Stimulated activated CD4-positive, alpha-beta T cell treated with anti-CD3 and anti-CD28 coated beads, Interleukin-12 subunit alpha, Interleukin-12 subunit beta, amount 100 ng/mL, for 48 hours (primary cell): ENCODE data around the gene ADGRA3.
"Not testable (repeated sequence)": the region's sequence is repeated elsewhere in the genome, so short reads cannot be mapped to it uniquely, and the experiment has no call there.

Source experiments
- DNase-seq, 3 donors: peaks; one replicate each; pipeline ENCODE4 v3.0.0-alpha.2; 2020; ENCODE audit warnings: low read depth in 2 of 3, low spot score in 1 of 3

The ADGRA3 gene

DNA sequence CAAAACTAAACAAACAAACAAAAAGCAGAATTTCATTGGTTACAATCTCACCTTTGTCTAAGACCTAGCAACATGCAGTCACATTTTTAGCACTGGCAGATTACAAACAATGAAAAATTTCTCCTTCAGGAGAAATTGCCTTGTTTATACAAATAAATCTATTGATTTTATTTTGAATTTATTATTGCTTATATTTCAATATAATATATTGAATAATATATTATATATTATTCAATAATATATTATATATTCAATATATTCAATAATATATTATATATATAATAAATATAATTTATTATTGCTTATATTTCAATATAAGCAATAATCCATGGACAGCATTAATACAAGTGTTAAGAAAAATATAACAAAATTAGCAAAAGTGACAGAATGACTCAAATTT, 131.7 kb downstream of the ADGRA3 start:
- no peak for DNase-seq

DNA sequence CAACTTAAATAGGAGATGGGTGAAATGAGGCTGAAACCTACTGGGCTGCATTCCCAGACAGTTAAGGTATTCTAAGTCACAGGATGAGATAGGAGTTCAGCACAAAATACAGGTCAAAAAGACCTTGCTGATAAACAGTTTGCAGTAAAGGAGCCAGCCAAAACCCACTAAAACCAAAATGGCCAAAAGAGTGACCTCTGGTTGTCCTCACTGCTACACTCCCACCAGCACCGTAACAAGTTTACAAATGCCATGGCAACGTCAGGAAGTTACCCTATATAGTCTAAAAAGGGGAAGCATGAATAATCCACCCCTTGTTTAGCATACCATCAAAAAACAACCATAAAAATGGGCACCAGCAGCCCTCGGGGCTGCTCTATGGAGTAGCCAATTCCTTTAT, 133.7 kb downstream of the ADGRA3 start:
- not testable (repeated sequence) for DNase-seq

DNA sequence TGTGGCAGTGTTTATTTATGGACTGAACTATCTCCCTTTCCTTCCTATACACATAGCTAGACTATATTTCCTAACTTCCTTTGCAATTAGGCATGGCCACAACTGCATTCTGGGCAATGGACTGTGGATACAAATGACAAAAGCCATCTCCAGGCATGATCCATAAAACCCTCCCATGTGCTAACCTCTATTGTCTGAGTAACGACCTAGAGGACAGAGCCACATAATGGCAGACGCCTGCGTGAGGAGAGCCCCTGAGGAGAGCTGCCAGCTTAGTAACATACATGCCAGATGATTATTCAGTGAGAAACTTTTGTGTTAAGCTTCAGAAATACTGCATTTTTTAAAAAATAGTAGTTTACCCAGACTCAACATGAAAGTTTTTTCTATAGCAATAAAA, 142.9 kb downstream of the ADGRA3 start:
- DNase-seq: no peak

DNA sequence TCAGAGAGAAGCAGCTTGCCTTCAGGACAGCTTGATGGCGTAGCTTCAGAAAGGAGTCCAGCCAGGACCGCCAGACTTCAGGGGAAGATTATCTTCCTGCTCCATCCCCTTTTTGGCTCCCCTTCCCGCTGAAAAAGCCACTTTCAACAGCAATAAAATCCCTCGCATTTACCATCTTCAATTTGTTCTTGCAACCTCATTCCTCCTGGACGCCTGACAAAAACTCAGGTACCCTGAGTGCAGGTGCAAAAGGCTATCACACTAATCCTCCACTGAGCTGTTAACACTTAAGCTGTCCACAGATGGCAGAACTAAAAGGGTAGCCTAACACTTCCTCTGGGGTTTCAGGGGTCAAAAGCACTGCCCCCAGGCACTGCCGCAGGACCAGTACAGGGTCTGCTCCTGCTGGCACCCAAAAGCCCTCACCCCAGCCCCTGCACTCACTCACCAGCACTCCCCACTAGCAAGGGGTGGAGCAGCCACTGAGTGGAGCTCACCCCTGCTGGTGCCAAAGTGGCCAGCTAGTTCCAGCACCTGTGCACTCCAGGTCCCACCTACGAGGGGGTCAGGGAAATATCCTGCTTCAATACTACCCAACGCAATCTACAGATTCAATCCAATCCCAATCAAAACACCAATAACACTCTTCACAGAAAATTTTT, 145.8 kb downstream of the ADGRA3 start:
- DNase-seq: no peak

DNA sequence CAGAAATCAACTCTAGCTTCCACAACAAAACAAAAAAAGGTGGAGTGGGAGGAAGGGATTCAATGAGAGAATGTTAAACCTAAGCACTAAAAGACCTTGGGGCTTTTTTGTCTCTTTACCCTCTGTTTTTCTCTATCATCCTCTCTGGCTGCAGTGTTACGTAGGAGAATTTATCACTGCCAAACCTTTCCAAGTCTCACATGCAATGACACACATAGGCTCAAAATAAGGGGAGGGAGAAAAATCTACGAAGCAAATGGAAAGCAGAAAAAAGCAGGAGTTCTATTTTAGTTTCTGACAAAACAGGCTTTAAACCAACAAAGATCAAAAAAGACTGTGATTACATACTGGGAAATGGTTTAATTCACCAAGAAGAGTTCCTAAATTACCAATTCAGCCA, 152.1 kb downstream of the ADGRA3 start:
- DNase-seq: no peak

DNA sequence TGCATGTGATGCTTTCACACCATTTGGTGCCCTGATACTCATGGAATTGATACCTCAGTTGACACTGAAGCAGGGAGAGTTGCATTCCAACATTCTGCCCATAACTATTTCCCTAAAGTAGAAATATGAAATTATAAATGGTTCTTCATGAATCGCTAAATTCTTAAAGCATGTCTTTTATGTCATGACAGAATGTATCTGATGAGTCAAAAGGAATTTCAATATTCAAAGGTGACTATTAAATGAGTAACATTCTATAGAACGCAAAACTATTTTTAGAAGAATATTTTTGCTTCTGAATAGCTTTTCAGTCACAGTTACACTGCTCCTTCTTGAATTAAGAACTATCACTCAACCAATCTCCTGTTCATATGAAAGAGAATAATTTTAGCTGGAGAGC, 152.8 kb downstream of the ADGRA3 start:
- DNase-seq: no peak

DNA sequence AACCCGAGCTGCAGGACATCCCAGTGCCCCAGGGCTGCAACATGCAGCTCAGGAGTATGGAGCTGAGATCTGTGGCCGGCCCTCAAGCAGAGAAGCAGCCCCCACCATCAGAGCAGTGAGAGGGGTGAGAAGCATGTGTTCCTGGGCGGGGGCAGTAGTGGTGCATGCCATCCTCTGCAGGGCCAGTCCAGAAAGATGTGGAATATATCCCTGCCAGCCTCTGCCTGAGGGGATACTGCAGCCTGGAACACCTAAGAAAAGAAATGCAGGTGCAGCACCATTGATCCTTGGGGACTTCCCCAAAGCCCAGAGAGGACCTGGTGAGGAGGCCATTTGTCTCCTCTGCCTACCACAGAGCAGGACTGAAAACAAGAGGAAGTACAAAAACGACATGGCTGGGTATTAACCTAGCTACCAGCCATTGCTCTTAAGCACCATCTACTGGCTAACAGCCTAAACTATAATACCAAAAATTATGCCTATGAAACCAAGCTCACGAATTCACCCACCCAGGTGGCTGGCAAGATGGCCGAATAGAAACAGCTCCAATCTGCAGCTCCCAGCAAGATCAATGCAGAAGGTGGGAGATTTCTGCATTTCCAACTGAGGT, 158.8 kb downstream of the ADGRA3 start:
- DNase-seq: no peak

DNA sequence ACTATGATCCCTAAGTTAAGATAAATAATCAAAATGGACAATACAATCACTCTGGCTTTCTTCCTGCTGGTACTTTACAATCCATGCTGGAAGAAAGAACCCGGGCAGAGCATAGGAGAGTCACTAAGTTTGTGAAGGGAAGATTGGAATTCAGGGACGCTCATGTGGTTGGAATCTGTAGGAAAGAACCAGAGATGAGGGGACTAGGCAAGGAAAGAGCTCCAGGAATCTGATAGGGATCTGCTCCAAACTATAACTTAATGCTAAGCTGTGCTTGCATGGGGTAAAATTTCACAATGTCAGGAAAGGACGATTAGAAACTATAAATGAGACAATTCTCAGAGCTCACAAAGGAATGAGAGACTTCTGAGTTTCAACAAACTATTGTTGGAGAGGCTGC, 167.5 kb downstream of the ADGRA3 start:
- DNase-seq: no peak

DNA sequence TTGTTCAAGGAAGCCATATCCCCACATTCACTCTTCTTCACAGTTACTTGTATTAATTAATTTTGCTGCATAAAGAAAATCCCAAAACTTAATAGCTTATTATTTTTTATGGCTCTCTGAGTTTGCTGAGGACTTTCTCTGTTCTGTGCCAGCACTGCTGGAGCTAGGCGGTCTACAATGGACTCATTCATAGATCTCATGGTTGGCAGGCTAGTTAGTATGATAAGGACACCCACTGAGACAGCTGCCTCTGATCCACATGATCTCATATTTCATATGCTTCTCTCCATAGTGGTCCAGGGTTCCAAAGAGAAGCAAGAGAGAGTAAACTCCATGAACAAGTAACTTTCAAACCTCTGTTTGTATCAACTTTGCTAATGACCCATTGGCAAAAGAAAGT, 170.2 kb downstream of the ADGRA3 start:
- DNase-seq: no peak

DNA sequence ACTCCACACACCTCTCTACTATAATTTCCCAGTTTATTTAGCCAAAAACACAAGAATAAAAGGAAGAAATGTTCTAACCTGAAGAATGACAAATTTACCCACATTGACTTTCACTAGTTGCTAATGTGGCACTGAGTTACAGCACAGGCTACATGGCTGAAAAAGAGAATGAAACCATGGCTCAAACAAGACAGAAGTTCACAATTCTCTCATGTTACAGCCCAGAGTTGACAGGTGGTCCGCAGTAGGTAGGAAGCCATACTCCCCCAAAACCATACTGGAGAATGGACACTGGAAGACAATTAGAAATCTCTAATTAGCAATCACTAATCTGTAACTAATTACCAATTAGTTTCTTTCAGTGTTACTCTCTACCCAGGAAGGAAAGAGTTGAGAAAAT, 170.8 kb downstream of the ADGRA3 start:
- no peak for DNase-seq

DNA sequence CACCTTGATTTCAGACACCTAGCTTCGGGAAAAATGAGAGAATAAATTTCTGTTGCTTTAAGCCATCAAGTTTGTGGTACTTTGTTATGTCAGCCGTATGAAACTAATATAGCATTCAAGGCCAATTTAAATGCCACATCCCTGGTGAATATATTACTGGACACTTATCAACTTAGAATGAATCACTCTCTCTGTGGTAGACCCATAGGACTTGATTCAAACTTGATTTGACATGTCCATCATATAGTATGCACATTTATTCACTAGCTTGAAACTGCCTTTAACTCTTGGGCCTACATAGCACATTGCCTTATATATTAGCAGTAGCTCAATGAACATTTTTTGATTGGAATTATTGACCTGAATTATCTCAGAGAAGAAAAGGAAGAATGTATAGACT, 172.3 kb downstream of the ADGRA3 start:
- DNase-seq: no peak

DNA sequence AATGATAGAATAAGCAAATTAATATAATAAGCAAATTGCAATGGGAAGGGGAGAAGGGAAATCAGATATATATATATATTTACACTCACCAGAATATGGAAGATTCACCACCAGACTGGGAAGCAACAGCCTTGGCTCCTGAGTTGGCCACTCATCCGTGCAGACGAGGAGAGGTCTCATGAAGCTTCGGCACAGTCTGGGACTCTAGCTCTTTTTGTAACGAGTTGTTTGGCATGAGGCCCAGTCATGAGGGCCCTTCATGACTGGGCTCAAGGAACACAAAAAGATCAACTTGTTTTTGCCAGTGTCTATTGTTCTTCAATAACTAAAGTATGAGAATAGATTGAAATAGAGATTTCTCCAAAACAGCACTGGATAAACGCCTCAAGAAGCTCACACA, 176.4 kb downstream of the ADGRA3 start:
- no peak for DNase-seq

DNA sequence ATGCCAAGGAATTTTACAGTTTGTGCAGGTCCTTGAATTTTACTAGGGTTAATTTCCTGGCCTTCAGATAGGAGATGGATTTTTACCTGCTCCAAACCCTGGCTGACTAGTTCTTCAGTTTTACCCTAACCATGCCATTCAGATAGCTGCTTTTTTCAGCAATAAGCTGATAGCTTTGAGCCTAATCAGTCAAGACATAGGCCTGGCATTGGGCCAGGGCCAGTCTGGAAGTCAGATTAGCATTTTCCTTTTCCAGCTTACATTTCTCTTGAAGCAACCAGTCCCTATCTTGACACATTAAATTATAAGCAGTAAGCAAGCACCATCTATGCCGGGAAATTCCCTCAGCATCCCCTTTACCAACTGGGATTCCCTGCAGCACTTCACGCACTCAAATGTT, 177.1 kb downstream of the ADGRA3 start:
- no peak for DNase-seq
